Pancreas (tissue), 10 donors: Measurements from ENCODE around the gene FOXP4. TPM values are rescaled to one million over a fixed set of nuclear protein-coding genes. Genes with fewer than 3 reads are reported as not detected.

Experiments used
- ATAC-seq, 4 donors: fragments of 200-7000 bp; cut with Tn5 transposase; one replicate each; pipeline versions ENCODE4 v1.8.0 to v1.9.1; 2020; ENCODE audit warnings: mild to moderate bottlenecking in 4 of 4, moderate library complexity in 4 of 4
- DNase-seq, 6 donors: peaks; one replicate each; pipeline ENCODE4 v3.0.0-alpha.2; 2020
- FAIRE-seq: peaks from 2 replicates; lab custom pipeline; 2012; peaks lifted over from hg19 to GRCh38; lab: Jason Lieb, UNC
- H3K27ac ChIP-seq, 4 donors: fragments of 200-600 bp; sonication (generic); 1 replicate in 3 of 4; 2 replicates in 1 of 4; pipeline versions ENCODE4 v1.5.0 to v1.8.0; 2020
- H3K27me3 ChIP-seq, 4 donors: fragments of 200-600 bp; one replicate each; pipeline ENCODE4 v1.8.0; 2021
- H3K36me3 ChIP-seq, 3 donors: fragments of 200-600 bp; sonication (generic) in 1 of 3; one replicate each; pipeline versions ENCODE4 v1.5.0 to v1.8.0; 2020 to 2021
- H3K4me1 ChIP-seq, 3 donors: fragments of 200-600 bp; one replicate each; pipeline ENCODE4 v1.8.0; 2021
- H3K4me3 ChIP-seq, 4 donors: fragments of 200-600 bp; sonication (generic) in 2 of 4; one replicate each; pipeline versions ENCODE4 v1.5.0 to v1.8.0; 2020 to 2021
- H3K9me3 ChIP-seq, 4 donors: fragments of 200-600 bp; one replicate each; pipeline ENCODE4 v1.8.0; 2021
- WGBS, 2 donors: extraction: QIAGEN DNeasy Blood & Tissue Kit; methylation state at CpG; one replicate each; pipeline ENCODE4 v1.1.7; 2013; 5-methylcytosine and 5-hydroxymethylcytosine counted together
- intact Hi-C, 3 donors: fragments of 100-400 bp; cut with DNase I; formaldehyde crosslinking; loops; one replicate each; pipeline versions ENCODE4 v1.11.1 to v1.14.2; 2022
- polyA plus RNA-seq, 2 donors: library from polyadenylated mRNA; stranded (reverse); fragments of 200-250 nt; gene quantifications; one replicate each; pipeline ENCODE4 v1.2.3, GENCODE V29; 2013
- total RNA-seq, 6 donors: library from RNA; stranded (reverse); fragmentation: NEBNext Ultra II Directional in 4 of 6; extraction: Animal tissue kit (Norgen Biotek cat#: 25700) in 4 of 6; gene quantifications; one replicate each; pipeline versions ENCODE4 v1.2.1 to v1.2.4, GENCODE V29; 2021 to 2023
- TF ChIP-seq, protein P1 (sequence below), 4 donors: fragments of 200-600 bp; sonication (generic) in 3 of 4; IDR thresholded peaks; one replicate each; pipeline versions ENCODE4 v1.5.0 to v1.8.0; 2021; ENCODE audit warnings: antibody characterized with exemption in 4 of 4
- donor health status: healthy with polysubstance abuse.
- donor health status: DM: no; HTN: no; CAD: no; lungs with moderate emphysema.
- donor health status: DM: no; HTN: no; CAD: no.
- donor health status: control.
- donor health status: control.
- donor health status: Bipolar disorder and iron deficiency.
- donor health status: DM: yes; HTN: yes; CAD: no.
- donor health status: DM: no; HTN: no; CAD: no.
- donor health status: DM: no; HTN: no; CAD: no.
- donor health status: DM: yes; HTN: yes; CAD: no.

Gene FOXP4
- total and polyA plus RNA-seq, 8 donors = 23.1 to 29.3 (median 26.3) TPM

- ATAC-seq (no peak), FAIRE-seq (no peak), DNase-seq (no peak)
- Histone ChIP-seq H3K36me3 (no peaks in the 10 kb centered on the region), H3K27ac (no peak overlapping the region), H3K9me3 (no peaks in the 10 kb centered on the region), H3K27me3 (no peaks in the 10 kb centered on the region), H3K4me1 (no peaks in the 10 kb centered on the region), H3K4me3 (no peak overlapping the region)
- WGBS, 2 donors = 88 to 91% methylated on average over 5 of the region's 5 CpGs
- intact Hi-C loops = loop anchor here in 2 of 3 donors (10.0 kb wide), 2 partner anchors 68 to 168 kb away; partner anchors contain the start of gene FRS3 (in 1 of the 2)
- TF ChIP-seq, protein P1, sequence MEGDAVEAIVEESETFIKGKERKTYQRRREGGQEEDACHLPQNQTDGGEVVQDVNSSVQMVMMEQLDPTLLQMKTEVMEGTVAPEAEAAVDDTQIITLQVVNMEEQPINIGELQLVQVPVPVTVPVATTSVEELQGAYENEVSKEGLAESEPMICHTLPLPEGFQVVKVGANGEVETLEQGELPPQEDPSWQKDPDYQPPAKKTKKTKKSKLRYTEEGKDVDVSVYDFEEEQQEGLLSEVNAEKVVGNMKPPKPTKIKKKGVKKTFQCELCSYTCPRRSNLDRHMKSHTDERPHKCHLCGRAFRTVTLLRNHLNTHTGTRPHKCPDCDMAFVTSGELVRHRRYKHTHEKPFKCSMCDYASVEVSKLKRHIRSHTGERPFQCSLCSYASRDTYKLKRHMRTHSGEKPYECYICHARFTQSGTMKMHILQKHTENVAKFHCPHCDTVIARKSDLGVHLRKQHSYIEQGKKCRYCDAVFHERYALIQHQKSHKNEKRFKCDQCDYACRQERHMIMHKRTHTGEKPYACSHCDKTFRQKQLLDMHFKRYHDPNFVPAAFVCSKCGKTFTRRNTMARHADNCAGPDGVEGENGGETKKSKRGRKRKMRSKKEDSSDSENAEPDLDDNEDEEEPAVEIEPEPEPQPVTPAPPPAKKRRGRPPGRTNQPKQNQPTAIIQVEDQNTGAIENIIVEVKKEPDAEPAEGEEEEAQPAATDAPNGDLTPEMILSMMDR (IDR thresholded peaks at IDR 0.05) = no peak
Observed at GRCh38 chr6:41607036-41607435, 60.9 kb downstream of the FOXP4 start.

DNA sequence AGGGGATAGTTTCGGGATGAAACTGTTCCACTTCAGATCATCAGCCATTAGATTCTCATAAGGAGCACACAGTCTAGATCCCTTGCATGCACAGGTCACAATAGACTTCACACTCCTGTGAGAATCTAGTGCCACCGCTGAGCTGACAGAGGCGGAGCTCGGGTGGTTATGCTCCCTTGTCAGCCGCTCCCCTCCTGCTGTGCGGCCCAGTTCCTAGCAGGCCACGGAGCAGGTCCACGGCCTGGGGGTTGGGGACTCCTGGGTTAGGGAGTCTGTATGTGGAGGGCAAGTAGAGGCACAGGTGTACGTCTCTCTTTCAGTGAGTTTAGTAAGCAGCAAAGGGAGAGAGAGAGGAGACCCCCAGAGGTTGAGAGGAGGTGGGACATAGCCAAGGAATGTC lies 61.6 kb downstream of the FOXP4 start:
- no peaks in the 10 kb centered on the region for H3K27me3 ChIP-seq
- FAIRE-seq (no peak), DNase-seq (no peak), ATAC-seq (no peak)
- H3K27ac ChIP-seq = no peak overlapping the region
- no peak overlapping the region for H3K4me3 ChIP-seq
- H3K9me3 ChIP-seq = no peaks in the 10 kb centered on the region
- TF ChIP-seq, protein P1 (IDR thresholded peaks at IDR 0.05) = no peak
- no peaks in the 10 kb centered on the region for H3K36me3 ChIP-seq
- 71 to 73% methylated on average over 9 of the region's 9 CpGs for WGBS, 2 donors
- no peaks in the 10 kb centered on the region for H3K4me1 ChIP-seq
- intact Hi-C loops = loop anchor here in 2 of 3 donors (10.0 kb wide), 2 partner anchors 67 to 167 kb away; partner anchors contain the start of gene FRS3 (in 1 of the 2)

- no peak for FAIRE-seq
- no peak for DNase-seq
- ATAC-seq = no peak
- Histone ChIP-seq H3K36me3 (no peaks in the 10 kb centered on the region), H3K4me3 (no peak overlapping the region), H3K9me3 (no peaks in the 10 kb centered on the region), H3K27me3 (no peaks in the 10 kb centered on the region), H3K4me1 (no peaks in the 10 kb centered on the region), H3K27ac (no peak overlapping the region)
- intact Hi-C loops = loop anchor here in 2 of 3 donors (10.0 kb wide), 2 partner anchors 66 to 166 kb away; partner anchors contain the start of gene FRS3 (in 1 of the 2)
- TF ChIP-seq, protein P1 (IDR thresholded peaks at IDR 0.05) = no peak
- WGBS, 2 donors = 81 to 83% methylated on average over 11 of the region's 11 CpGs
Observed at GRCh38 chr6:41608443-41609151, 62.4 kb downstream of the FOXP4 start.

DNA sequence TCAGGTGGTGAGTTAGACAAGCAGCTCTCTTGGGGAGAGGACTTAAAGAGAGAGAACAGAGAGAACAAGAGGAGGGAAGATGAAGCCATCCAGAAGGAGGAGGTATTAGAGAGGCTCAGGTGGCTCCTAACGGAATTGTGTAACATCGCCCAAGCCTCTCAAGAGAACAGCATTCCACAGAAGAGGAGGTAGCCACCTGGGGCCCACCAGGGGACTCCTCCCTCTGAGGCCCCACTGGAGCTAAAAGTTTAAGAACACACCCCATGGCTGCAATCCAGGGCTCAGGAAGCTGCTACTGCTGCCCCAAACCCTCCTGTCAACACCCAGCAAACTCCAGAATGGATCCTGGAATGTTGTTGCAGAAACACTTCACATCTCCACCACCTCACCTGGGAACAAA lies 68.5 kb downstream of the FOXP4 start:
- intact Hi-C loops = loop anchor here in 1 of 3 donors (5.0 kb wide), 1 partner anchor 63 kb away; no protein-coding TSS in a partner anchor
- DNase-seq (no peak), FAIRE-seq (no peak), ATAC-seq (no peak)
- TF ChIP-seq, protein P1 (IDR thresholded peaks at IDR 0.05) = no peak
- Histone ChIP-seq H3K36me3 (no peaks in the 10 kb centered on the region), H3K4me3 (no peak overlapping the region), H3K4me1 (no peaks in the 10 kb centered on the region), H3K27ac (no peak overlapping the region), H3K27me3 (no peaks in the 10 kb centered on the region), H3K9me3 (no peaks in the 10 kb centered on the region)
- 93 to 96% methylated on average over 2 of the region's 2 CpGs for WGBS, 2 donors

DNA sequence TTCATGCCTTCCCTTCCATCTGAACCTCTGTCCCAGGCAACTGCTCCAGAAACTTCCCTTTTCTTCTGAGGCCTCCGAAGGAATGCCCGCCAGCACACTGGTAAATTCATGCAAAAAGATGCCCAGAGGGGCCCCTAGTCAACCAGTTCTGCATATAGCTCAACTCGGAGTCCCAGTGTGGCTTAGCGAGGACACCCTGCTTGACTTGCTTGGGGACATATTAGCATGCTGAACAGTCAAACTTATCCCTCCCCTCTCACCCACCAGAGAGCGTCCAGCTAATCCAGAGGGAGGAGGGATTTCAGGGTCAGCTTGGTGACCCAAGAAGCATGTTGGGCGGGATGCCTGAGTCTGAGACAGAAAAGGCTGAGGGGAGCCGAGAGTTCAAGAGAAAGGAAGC lies 69.1 kb downstream of the FOXP4 start:
- Histone ChIP-seq H3K4me3 (no peak overlapping the region), H3K27ac (no peak overlapping the region), H3K4me1 (no peaks in the 10 kb centered on the region), H3K27me3 (no peaks in the 10 kb centered on the region), H3K36me3 (no peaks in the 10 kb centered on the region), H3K9me3 (no peaks in the 10 kb centered on the region)
- intact Hi-C loops = no loop called here
- DNase-seq (no peak), FAIRE-seq (no peak), ATAC-seq (no peak)
- TF ChIP-seq, protein P1 (IDR thresholded peaks at IDR 0.05) = no peak
- WGBS, 2 donors = 72 to 84% methylated on average over 7 of the region's 7 CpGs
